Activated CD4-positive, CD25-positive, alpha-beta regulatory T cell treated with anti-CD3 and anti-CD28 coated beads, Interleukin-2, amount 50 U/mL, for 72 hours (primary cell): ENCODE data around the gene MED13.
"Not testable (repeated sequence)": the region's sequence is repeated elsewhere in the genome, so short reads cannot be mapped to it uniquely, and the experiment has no call there.

Experiments
- DNase-seq: peaks from one replicate; pipeline ENCODE4 v3.0.0; 2021

The MED13 gene

DNA sequence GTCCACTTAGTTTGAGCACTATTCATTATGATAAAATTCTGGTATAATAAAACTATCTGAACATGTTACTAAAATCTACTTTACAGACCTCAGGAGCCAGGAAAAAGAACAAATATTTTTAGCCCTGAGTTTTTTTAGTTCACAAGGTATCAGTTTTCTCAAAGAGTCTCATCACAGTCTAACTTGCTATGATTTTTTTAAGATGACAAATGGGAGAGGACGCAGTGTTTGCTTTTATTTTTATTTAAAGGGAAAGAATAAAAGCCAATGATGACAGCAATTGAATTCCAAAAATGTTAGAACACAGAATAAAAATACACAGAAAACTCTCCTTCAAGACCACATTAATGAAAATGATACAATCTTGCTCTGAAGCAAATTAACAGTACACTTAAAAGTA, 7.4 kb downstream of the MED13 start:
- no peak for DNase-seq

DNA sequence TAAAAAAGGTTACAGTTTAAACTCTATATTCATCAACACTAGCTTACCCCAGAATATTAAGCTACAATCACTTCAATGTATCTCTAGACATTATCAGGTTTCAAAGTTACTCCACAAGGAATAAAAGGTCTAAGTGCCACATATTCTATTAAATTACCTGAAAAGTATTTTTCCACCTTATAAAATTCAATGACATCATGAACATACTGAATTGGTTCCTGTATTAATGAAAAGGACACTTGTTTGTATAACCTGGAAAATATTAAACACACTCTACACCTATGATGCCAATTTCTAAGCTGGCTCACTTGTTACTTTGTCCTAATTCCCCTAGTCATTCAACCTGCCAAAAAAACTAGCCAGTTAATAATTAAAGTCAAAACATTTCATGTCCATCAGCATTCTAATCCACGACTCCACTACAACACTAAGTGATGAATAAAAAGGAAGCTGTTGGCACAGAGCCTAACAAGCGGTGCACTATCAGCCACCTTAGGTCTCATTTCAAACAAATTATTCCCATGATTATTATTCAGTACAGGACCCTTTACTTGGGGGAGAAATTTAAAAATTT, 12.2 kb downstream of the MED13 start:
- no peak for DNase-seq

DNA sequence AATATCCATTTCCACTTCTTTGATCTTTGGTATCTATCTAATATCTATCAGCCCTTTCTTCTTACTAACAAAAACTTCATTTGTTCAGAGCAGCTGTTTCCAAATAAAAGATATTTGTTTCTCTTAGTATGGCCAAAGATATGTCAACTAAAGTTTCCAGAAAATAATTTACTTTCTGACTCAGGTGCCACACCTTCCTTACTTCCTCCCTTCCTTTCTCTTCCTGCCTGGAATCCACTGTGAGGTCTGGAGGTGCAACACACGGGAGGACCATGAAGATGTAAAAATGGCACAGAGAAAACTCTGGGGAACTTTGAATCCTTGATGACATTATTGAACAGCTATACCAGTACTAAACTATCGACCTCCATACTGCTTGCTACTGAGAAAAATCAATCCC, 14.0 kb downstream of the MED13 start:
- DNase-seq = no peak

DNA sequence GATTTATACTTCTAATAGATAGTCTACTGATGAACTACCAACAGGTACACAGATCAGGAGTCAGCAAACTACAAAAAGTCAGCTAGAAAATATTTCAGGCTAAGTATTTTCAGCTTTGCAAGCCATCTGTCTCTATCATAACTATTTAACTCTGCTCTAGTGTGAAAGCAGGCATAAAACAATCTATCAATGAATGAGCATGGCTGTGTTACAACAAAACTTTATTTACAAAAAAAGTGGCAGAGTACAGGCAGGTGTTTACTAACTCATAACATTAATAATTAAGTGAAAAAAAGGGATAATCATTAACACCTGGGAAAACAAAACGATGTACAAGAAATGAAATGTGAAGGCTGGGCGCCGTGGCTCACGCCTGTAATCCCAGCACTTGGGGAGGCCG, 15.8 kb downstream of the MED13 start:
- DNase-seq = no peak

DNA sequence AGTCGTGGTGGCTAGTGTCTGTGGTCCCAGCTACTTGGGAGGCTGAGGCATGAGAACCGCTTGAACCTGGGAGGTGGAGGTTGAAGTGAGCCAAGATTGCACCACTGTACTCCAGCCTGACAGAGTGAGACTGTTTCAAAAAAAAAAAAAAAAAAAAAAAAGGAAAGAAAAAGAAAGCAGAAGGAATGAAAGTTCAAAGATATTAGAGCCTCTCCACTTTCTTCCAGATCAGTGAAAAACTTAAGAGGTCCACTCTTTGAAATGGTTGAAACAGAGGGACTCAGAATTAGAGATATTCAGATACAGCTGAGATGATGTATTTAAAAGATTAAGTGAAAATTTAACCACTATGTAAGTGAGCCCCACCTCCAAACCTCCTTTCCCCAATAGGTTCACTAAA, 16.8 kb downstream of the MED13 start:
- DNase-seq = no peak

DNA sequence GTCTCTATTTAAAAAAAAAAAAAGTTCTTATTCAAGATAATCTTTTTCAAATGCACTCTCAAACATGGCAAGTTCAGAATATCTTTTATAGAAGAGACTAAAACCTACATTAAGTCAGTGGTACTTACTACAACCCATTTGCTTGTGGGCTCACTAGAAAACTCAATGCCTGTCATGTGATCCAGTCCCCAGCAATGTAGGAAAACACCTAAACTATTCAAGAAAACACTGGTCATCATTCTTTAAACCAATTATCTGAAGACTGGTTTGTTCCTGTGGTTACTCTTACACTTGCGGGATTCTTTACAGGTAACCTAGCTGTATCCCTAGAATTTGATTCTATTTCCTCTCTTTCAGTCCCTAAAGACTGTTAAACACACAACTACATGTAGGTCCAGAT, 19.6 kb downstream of the MED13 start:
- no peak for DNase-seq

DNA sequence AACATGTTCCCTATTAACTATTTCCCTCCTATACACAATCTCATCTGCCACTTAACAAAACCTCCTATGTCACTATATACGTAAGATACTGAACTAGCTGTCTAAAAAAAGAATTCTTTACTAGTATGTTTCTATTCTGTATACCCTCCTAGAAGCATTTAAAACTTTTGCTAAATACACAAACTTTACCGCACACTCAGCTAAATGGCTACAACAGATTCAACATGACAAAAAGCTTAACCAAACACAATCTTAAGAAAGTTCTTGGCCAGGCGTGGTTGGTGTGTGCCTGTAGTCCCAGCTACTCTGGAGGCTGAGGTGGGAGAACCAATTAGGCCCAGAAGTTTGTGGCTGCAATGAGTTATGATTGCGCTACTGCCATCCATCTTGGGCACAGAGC, 20.0 kb downstream of the MED13 start:
- DNase-seq = no peak

DNA sequence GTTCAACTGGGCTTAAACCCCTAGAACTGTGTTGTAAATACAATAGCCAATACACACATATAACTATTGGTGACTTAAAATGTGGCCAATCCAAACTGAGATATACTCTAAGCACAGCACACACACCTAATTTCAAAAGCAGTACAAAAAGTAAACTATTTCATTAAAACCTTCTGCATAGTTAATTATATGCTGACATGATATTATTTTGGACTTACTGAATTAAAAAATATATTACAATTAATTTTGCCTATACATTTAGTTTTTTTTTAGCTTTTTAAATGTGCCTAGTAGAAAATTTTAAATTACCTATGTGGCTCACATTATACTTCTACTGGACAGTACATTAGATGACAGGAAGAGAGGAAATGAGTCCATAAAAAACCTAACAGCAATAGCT, 21.5 kb downstream of the MED13 start:
- no peak for DNase-seq

DNA sequence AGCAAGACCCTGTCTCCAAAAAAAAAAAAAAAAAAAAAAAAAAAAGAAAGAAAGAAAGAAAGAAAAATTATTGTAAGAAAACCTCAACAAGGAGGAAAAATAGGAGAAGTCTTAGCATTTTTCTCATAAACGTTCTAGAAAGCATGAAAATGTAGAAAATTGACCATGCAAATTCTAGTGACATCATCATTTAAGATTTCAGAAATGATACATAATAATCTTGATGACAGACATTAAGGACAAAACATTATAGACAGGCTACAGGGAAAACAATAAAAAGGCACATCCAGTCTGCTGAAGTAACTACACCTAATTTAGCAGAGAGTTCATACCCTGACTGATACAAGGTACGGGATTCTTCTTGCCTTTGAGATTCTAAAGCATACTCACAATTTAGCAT, 21.9 kb downstream of the MED13 start:
- DNase-seq = no peak

DNA sequence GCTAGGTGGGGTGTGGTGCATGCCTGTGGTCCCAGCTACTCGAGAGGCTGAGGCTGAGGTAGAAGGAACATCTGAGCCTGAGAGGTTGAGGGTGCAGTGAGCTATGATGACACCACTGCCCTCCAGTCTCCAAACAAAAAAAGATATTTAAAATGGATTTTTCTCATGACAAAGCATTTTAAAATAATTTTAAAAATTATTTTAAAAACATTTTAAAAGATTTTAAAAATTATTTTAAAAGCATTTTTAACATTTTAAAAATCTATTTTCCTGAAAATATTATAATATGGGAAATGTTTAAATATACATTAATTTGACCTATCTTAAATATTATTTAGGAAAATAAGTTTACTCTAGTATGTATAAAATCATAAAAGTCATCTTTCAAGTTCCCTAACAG, 26.8 kb downstream of the MED13 start:
- DNase-seq = no peak

DNA sequence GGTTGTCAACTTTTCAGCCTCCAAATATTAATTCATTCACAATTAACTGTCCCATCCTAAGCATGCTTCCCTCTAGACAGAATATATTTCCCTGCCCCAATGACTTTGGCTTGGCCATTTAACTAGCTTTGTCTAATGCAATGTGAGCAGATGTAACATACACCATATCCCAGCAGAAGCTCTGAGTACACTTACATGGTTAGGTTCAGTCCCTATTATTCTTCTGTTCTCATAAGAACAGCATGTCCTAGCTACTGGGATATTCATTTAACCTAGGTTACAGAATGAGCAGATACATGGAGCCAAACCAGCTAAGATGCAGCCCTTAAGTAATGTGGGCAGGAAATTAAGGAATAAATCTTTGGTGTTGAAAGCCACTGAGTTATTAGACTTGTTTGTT, 31.8 kb downstream of the MED13 start:
- no peak for DNase-seq

DNA sequence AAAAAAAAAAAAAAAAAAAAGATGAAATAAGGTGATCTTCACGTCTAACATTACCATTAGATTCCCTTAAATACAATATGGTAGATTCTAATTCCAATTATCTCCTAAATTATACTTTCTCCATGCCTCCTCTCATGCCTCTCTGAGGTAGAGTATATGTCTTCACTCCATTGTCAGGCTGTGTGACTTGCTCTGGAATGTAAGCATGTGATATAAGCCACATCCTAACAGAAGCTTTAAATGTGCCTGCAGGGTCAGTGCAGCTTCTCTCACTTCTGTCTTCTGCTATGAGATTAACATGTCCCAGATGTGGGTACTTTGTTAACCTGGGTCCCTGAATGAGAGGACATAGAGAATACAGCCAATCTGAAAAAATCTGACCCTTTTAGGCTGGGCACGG, 32.6 kb downstream of the MED13 start:
- no peak for DNase-seq

DNA sequence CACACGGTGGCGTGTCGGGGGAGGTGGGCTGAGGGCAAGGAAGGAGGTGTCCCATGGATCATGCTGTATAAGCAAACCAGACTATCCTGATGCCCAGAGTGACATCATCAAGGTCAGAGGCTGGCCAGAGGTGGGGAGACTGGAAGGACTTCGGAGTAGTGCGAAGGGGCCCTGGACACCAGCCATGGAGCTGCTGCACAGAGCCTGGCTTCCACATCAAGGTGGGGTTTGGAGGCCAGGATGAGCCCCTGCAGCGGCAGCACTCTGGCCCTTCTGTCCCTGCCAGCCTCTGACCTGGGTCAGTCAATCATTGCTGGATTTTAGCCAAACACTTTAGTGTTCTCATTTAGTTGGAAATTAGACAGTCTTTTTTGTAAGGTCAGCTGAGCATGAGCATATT, 34.8 kb downstream of the MED13 start:
- DNase-seq = no peak

DNA sequence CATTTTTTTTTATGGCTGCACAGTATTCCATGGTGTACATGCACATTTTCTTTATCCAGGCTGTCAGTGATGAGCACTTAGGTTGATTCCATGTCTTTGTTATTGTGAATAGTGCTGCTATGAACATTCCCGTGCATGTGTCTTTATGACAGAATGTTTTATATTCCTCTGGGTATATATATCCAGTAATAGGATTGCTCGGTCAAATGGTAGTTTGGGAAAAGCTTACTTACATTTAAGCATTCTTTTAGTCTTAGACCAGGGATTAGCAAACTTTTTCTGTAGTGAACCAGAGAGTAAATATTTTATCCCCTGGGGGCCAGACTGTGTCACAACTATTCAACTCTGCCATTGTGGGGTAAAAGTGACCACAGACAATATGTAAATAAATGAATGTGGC, 40.2 kb downstream of the MED13 start:
- no peak for DNase-seq

DNA sequence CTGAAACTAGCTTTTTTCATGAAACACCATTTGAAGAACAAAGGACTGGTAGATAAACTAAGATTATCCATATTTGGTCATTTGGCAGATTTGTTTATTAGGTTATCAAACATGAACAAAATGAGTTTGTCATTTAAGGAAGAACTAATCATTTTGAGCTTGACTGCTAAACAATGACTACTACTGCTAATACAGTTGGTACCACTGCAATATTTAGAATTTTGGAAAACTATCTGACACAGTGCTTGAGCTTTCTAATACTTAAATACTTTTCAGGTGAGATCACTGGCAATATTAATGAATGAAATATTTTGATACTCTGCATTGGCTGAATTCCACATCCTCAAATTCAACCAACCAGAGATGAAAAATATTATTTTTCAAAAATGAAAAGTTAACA, 47.2 kb downstream of the MED13 start:
- no peak for DNase-seq

DNA sequence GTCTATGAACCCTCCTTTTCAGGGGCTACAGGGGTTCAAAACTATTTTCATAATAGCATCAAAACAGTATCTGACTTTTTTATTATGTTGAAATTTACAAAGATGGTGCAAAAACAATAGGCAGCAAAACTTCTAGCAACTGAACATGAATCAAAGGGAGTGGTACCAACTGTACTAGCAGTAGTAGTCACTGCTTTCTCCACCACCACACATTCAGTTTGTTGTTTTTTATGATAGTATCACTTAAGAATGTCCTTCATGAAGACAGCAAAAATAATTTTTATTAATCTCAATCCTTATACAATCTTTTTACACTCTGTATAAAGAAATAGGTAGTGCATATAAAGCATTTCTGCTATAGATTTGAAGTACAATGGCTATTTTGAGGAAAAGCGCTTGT, 47.6 kb downstream of the MED13 start:
- no peak for DNase-seq

DNA sequence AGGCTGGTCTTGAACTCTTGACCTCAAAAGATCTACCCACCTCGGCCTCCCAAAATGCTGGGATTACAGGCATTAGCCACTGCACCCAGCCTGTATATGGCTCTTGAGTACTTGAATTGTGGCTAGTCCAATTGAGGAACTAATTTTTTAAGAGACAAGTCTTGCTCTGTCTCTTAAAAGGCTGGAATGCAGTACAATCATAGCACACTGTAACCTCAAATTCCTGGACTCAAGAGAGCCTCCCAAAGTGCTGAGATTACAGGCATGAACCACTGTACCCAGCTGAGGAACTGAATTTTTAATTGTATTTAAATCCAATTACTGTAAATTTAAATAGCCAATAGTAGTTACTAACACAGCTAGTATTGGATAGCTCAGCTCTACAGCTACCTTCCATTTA, 50.6 kb downstream of the MED13 start:
- DNase-seq = no peak

DNA sequence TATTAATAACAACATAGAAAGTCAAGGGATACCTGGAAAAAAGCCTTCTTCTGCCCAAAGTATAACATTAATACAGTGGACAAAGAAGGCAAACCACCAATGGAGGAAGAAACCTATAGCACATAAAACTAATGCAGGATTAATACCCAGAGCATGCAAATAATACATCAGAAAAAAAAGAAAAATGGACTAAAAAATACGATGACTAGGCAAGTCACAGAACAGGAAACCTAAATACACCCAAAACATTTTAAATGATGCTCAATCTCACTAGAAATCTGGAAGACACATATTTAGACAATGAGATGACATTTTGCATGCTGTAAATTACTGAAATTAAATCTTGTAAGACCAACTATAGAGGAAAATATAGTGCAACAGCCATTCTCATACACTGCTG, 55.9 kb downstream of the MED13 start:
- DNase-seq = no peak

DNA sequence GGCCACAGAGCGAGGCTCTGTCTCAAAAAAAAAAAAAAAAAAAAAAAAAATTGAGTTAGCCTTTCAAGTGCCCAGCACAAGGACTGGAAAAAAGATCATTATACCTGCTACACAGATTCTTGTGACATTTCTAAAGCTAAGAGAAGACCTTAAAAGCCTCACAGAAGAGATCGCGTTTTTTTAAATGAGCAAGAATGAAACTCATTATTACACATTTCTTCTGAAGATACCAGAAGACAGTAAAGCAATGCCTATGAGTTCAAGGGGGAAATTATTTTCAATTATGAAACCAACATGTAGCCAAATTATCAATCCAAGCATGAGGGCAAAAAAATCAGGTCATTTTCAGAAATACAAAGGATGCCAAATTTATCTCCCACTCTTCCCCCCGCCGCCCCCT, 56.8 kb downstream of the MED13 start:
- DNase-seq = no peak

DNA sequence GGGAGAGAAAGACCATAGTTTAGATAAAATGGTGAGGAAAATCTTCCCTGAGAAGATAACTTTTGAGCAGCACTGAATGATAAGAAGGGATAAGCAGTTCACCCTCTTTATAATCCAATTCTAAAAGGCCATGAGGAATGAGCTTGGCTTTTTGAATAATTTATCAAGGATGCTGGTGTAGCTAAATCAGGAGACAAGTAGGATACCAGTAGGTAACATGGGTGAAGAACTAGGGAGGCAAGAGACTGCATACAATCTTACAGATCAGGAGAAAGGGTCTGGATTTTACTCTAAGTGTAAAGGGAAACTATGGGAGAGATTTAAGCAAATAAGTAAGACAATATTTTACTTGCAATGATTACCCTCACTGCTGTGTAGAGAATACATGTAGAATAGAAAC, 60.7 kb downstream of the MED13 start:
- DNase-seq = no peak

DNA sequence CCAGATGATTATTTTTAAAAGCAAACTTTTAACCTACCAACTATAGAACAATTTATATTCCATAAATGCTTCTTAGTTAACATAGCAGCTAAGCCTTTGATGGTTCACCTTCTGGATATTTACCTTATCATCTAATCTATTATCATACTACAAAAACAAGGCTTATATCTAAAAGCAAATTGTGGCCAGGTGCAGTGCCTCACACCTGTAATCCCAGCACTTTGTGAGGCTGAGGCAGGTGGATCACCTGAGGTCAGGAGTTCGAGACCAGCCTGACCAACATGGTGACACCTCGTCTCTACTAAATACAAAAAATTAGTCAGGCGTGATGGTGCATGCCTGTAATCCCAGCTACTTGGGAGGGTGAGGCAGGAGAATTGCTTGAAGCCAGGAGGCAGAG, 61.9 kb downstream of the MED13 start:
- DNase-seq = not testable (repeated sequence)

DNA sequence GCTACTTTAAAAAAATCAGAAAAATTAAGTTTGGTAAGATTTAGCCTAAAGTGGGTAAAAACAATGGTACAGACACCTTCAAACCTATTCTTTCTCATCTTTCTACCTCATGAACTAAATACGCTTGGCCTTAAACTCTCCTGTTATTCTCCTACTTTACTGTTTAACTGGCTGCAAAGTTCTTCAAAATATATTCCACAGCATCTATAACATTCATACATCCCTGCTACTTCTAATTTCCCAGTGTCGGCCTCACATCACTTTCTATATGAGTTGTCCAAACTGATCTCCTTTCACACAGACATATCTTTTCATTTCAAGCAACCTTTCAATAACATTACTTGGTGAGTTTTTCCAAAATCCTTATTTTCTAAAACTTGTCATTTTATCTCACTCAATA, 64.0 kb downstream of the MED13 start:
- no peak for DNase-seq

DNA sequence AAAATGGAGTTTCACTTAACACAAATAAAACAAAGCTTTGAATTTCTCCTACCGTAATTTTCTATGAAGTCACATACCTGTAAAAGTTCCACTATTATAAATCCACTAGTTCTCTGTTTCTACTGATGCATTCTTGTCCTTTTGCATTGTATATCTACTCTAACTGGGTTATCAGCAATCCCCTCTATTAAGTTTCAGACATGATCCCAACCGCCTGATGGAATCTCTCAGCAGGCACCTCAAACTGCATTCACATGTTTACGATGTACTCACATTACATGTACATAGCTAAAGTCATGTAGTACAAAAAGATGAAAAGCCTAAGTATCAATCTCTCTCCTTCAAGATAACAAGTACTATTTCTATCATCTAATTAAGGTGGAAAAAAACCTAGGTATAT, 64.9 kb downstream of the MED13 start:
- DNase-seq = no peak

DNA sequence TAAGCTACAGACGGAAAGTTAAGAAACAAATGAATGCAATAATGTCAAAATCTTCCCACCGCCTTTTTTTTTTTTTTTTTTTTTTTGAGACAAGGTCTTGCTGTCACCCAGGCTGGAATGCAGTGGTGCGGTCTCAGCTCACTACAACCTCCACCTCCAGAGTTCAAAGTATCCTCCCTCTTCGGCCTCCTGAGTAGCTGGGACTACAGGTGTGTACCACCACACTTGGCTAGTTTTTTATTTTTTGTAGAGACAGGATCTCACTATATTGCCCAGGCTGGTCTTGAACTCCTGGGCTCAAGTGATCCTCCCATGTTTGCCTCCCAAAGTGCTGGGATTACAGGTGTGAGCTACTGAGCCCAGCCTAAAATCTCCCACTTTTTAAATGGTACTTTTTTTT, 66.5 kb downstream of the MED13 start:
- DNase-seq = not testable (repeated sequence)

DNA sequence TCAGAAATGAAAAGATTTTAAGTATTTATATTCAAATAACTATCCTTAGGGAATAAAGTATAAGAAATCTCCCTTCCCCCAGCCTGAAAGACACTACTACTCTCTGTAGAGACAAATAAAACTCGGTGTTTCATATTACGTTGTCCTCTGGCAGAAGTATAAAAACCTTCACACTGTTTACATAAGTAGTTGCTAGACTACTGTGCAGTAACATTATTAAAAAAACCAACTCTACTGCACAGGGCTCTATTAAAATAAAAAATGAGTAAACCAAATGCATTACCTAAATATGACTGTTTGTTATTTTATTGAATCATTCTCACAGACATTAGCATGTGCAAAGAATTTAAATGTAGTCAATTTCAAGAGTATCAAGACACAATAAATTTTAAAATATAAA, 67.4 kb downstream of the MED13 start:
- DNase-seq = no peak
